ENCODE results near the gene TUBA4A.

The TUBA4A gene

DNA sequence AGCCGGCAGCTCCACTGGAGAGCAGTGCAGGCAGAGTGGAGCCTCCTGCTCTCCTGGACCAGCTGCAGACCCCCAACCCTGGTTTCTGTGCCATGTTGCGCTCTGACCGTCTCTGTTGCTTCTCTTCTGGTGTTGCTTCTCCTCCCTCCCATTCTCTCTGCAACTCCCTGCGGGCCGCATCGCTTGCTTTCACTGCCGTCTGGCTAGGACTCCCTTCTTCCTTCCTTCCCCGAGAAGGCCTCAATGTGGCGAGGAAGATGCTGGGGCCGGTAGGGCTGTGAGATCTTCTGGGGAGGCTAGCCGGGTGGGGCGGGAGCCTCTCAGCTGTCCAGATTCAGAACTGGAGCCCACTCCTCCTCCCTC is 31.6 kb upstream of the TUBA4A start:
- Histone ChIP-seq H3K4me3 (ENCODE audit: low read depth in 1 of 2, low read length in 2 of 2) (no peak overlapping the region), H3K36me3 (ENCODE audit: control insufficient read depth in 1 of 2, insufficient read depth in 2 of 2, low read length in 2 of 2) (peaks cover 44 to 49% of the 10 kb centered on the region in 2 donors), H3K4me1 (ENCODE audit: control insufficient read depth in 1 of 2, insufficient read depth in 2 of 2, low read length in 2 of 2) (peaks cover 4 to 35% of the 10 kb centered on the region in 2 donors), H3K27ac (ENCODE audit: low read length) (no peak overlapping the region), H3K27me3 (ENCODE audit: low read depth, low read length) (no peaks in the 10 kb centered on the region), H3K9me3 (ENCODE audit: control insufficient read depth in 1 of 2, low read length in 2 of 2) (no peaks in the 10 kb centered on the region)

DNA sequence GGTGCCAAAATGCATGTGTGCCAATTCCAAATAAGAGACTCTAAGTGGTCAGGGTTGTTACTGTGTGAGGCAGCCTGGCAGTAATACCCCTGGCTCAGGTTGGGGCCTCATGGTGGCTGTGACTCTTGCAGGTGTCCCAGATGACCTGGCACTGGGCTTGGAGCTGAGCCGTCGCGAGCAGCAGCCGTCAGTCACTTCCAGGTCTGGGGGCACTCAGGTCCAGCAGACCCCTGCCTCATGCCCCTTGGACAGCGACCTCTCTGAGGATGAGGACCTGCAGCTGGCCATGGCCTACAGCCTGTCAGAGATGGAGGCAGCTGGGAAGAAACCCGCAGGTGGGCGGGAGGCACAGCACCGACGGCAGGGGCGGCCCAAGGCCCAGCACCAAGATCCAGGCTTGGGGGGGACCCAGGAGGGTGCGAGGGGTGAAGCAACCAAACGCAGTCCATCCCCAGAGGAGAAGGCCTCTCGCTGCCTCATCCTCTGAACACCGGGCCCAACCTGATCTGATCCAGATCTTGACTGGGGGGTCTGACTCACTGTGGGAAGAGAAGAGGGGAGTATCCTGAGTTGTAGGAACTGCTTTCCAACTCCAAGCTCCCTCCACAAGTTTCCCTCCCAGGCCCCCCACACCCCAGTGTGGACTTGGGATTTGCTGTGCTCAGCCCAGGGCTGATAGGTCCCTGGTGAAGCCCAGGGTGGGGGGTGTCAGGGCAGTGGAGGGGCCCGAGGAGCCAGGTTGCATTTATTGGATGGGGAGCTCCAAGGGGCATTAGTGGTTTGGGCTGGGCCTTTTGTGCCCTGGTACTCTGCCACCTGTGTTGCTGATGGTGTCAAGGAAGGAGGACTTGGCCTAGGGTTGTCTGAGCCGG is 31.0 kb upstream of the TUBA4A start:
- no peaks in the 10 kb centered on the region for H3K27me3 ChIP-seq (ENCODE audit: low read depth, low read length)
- H3K4me1 ChIP-seq (ENCODE audit: control insufficient read depth in 1 of 2, insufficient read depth in 2 of 2, low read length in 2 of 2), result peaks cover 10 to 38% of the 10 kb centered on the region in 2 donors
- peaks cover 44 to 49% of the 10 kb centered on the region in 2 donors for H3K36me3 ChIP-seq (ENCODE audit: control insufficient read depth in 1 of 2, insufficient read depth in 2 of 2, low read length in 2 of 2)
- H3K4me3 ChIP-seq (ENCODE audit: low read depth in 1 of 2, low read length in 2 of 2), result no peak overlapping the region
- no peaks in the 10 kb centered on the region for H3K9me3 ChIP-seq (ENCODE audit: control insufficient read depth in 1 of 2, low read length in 2 of 2)
- H3K27ac ChIP-seq (ENCODE audit: low read length), result no peak overlapping the region

DNA sequence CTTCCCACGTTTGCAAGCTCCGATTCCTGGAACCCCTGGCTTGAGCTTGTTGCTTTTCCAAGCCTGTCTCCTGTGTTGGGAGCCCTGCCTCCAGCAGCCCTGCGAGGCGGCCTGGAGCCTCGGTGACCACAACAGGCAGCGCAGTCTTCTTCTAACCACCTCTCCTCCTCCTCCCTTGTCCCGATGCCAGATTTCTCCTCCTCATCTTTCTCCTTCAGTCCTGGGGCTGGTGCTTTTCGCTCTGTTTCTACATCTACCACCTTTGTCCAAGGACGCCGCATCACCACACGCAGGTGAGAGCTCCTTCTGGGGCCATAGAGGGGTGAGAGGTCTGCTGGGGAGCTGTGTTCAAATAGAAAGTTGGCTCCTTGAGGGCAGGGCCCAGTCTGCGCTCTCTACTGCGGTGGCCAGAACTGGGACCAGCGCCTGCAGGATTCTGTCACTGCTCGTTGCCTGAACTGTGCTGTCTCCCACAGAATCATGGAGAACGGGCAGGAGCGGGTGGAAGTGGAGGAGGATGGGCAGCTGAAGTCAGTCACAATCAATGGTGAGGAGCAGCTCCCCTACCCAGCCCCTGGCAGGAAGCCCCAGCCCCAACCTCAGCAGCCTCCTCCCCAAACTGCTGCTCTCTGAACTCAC is 29.3 kb upstream of the TUBA4A start:
- Histone ChIP-seq H3K27me3 (ENCODE audit: low read depth, low read length) (no peaks in the 10 kb centered on the region), H3K4me1 (ENCODE audit: control insufficient read depth in 1 of 2, insufficient read depth in 2 of 2, low read length in 2 of 2) (peaks cover 17 to 40% of the 10 kb centered on the region in 2 donors), H3K9me3 (ENCODE audit: control insufficient read depth in 1 of 2, low read length in 2 of 2) (no peaks in the 10 kb centered on the region), H3K36me3 (ENCODE audit: control insufficient read depth in 1 of 2, insufficient read depth in 2 of 2, low read length in 2 of 2) (peaks cover 44 to 49% of the 10 kb centered on the region in 2 donors), H3K27ac (ENCODE audit: low read length) (peak overlapping the region; percentile 1), H3K4me3 (ENCODE audit: low read depth in 1 of 2, low read length in 2 of 2) (no peak overlapping the region)

DNA sequence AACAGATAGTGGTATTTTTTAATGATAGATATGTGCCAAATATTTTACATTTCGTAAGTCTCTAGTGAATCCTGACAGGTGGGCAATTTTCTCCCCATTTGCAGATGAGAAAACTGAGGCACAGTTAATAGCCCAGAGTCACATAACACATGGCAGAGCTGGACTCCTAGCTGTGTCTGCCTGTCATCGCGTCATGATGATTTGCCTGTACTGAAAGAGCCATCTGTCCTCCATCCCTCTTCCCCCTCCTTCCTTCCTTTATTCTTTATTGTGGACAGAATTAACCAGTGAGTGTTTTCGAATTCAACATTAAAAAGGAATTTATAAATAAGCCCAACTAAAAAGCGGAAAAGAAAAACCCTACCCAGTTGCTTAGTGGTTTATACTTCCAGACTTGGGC is 28.7 kb upstream of the TUBA4A start:
- Histone ChIP-seq H3K4me1 (ENCODE audit: control insufficient read depth in 1 of 2, insufficient read depth in 2 of 2, low read length in 2 of 2) (peaks cover 20 to 47% of the 10 kb centered on the region in 2 donors), H3K4me3 (ENCODE audit: low read depth in 1 of 2, low read length in 2 of 2) (no peak overlapping the region), H3K27ac (ENCODE audit: low read length) (peak overlapping the region; percentile 1), H3K9me3 (ENCODE audit: control insufficient read depth in 1 of 2, low read length in 2 of 2) (no peaks in the 10 kb centered on the region), H3K36me3 (ENCODE audit: control insufficient read depth in 1 of 2, insufficient read depth in 2 of 2, low read length in 2 of 2) (peaks cover 44 to 49% of the 10 kb centered on the region in 2 donors), H3K27me3 (ENCODE audit: low read depth, low read length) (no peaks in the 10 kb centered on the region)

DNA sequence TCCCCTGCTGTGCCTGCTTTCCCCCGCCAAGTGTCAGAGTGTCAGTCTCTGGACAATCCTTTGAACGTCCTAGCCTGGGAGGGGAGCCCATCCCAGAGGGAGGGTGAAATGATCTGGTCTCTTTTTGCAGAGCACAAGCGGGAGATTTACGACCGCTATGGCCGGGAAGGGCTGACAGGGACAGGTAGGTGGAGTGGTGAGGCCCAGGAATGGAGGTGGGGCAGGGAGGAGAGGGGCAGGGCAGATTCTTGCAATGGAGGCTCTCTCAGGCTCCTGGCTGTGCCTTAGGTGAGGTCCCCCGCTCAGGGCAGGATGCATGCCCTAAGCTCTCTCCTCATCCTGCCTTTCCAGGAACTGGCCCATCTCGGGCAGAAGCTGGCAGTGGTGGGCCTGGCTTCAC is 27.9 kb upstream of the TUBA4A start:
- no peaks in the 10 kb centered on the region for H3K27me3 ChIP-seq (ENCODE audit: low read depth, low read length)
- H3K4me3 ChIP-seq (ENCODE audit: low read depth in 1 of 2, low read length in 2 of 2), result no peak overlapping the region
- H3K9me3 ChIP-seq (ENCODE audit: control insufficient read depth in 1 of 2, low read length in 2 of 2), result no peaks in the 10 kb centered on the region
- peaks cover 44 to 49% of the 10 kb centered on the region in 2 donors for H3K36me3 ChIP-seq (ENCODE audit: control insufficient read depth in 1 of 2, insufficient read depth in 2 of 2, low read length in 2 of 2)
- H3K27ac ChIP-seq (ENCODE audit: low read length), result no peak overlapping the region
- H3K4me1 ChIP-seq (ENCODE audit: control insufficient read depth in 1 of 2, insufficient read depth in 2 of 2, low read length in 2 of 2), result peaks cover 20 to 47% of the 10 kb centered on the region in 2 donors

DNA sequence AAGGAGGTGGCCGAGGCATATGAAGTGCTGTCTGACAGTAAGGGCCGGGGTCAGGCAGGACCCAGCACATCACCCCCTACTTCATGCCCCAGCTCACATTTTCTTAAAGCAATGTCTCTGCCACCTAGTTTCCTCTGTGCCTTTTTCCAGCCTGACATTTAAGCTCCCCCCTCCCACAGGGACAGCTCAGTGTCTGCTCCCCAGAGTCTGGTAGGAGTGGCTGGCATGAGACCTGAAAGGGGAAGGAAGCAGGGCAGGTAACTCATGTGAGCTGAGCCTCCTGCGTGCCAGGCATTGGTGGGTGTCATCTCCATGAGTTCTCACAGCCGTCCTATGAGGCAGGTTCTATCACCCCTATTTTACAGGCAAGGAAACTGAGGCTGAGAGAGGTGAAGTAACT is 26.9 kb upstream of the TUBA4A start:
- Histone ChIP-seq H3K27ac (ENCODE audit: low read length) (no peak overlapping the region), H3K4me1 (ENCODE audit: control insufficient read depth in 1 of 2, insufficient read depth in 2 of 2, low read length in 2 of 2) (peaks cover 20 to 47% of the 10 kb centered on the region in 2 donors), H3K4me3 (ENCODE audit: low read depth in 1 of 2, low read length in 2 of 2) (peak overlapping the region in 1 of 2 donors; percentile 79), H3K9me3 (ENCODE audit: control insufficient read depth in 1 of 2, low read length in 2 of 2) (no peaks in the 10 kb centered on the region), H3K27me3 (ENCODE audit: low read depth, low read length) (no peaks in the 10 kb centered on the region), H3K36me3 (ENCODE audit: control insufficient read depth in 1 of 2, insufficient read depth in 2 of 2, low read length in 2 of 2) (peaks cover 44 to 48% of the 10 kb centered on the region in 2 donors)

DNA sequence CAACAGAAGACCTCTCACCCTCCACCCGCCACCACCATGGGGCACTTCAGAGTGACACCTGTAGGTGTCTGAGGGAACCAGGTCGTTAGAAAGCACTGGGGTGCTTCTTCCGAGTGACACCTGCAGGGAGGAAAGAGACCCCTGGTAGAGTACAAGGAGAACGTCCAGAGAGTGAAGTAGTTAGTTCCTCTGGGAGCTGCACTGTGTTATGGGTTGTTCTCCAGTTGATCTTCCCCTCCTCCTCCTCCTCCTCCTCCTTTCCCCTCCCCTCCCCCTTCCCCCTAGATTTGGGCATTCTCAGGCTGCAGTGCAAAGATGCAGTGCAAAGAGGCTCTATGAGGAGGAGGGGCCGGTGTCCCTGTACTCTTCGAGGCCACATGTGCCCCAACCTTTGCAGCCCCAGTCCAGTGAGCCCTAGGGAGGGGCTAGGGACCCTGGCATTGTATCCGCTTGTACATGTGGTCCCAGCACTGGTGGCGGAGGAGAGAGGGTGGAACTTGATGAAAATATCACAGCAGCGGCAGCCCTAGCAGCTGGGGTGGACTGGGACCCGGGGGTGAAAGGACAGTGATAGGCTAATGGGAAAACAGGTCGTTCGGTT is 26.3 kb upstream of the TUBA4A start:
- no peaks in the 10 kb centered on the region for H3K9me3 ChIP-seq (ENCODE audit: control insufficient read depth in 1 of 2, low read length in 2 of 2)
- H3K27ac ChIP-seq (ENCODE audit: low read length), result peak overlapping the region; percentile 83
- H3K4me3 ChIP-seq (ENCODE audit: low read depth in 1 of 2, low read length in 2 of 2), result peak overlapping the region; percentile 79 to 87
- H3K27me3 ChIP-seq (ENCODE audit: low read depth, low read length), result no peaks in the 10 kb centered on the region
- H3K36me3 ChIP-seq (ENCODE audit: control insufficient read depth in 1 of 2, insufficient read depth in 2 of 2, low read length in 2 of 2), result peaks cover 40 to 42% of the 10 kb centered on the region in 2 donors
- H3K4me1 ChIP-seq (ENCODE audit: control insufficient read depth in 1 of 2, insufficient read depth in 2 of 2, low read length in 2 of 2), result peaks cover 20 to 41% of the 10 kb centered on the region in 2 donors

DNA sequence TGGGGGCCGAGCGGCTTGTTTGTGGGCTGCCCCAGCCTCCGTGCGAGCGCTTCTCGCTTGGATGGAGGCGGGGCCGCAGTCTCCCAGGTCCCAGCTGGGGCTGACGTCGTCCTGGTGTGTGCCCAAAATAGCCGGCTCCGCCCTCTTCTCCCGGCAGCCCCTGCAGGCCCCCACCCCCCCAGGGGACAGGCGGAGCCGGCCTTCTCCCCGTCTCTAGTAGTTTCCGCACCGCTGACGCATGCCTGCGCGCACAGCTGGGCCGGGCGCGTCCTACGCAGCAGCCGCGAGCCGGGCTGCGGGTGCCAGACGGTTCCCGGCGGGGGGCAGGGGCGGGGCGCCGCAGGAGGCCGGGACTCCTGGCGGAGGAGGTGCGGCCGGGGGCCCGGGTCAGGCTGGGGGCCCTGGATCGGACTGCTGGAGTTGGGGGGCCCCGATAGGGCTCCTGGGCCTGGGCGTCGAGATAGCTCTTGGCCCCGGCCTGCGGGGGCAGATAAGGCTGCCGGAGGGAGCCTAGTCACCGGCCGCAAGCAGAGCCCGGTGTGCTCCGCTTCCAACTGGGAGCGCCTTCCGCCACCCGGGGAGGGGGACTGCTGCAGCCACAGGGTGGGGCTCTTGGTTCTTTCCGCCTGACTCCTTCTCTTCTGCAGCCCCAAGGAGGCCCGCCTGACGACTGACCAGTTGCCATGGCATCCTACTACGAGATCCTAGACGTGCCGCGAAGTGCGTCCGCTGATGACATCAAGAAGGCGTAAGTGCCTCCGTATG is 25.6 kb upstream of the TUBA4A start, which contains the start of gene DNAJB2:
Gene DNAJB2 (plus strand): TSS at position 216 of the 765 bp plus-strand sequence. CDS start 468 bp downstream, at position 684.
- peaks cover 34 to 36% of the 10 kb centered on the region in 2 donors for H3K36me3 ChIP-seq (ENCODE audit: control insufficient read depth in 1 of 2, insufficient read depth in 2 of 2, low read length in 2 of 2)
- H3K27ac ChIP-seq (ENCODE audit: low read length), result peak within 1 kb of the TSS; percentile 85
- H3K9me3 ChIP-seq (ENCODE audit: control insufficient read depth in 1 of 2, low read length in 2 of 2), result no peaks in the 10 kb centered on the region
- peaks cover 20 to 41% of the 10 kb centered on the region in 2 donors for H3K4me1 ChIP-seq (ENCODE audit: control insufficient read depth in 1 of 2, insufficient read depth in 2 of 2, low read length in 2 of 2)
- H3K27me3 ChIP-seq (ENCODE audit: low read depth, low read length), result no peaks in the 10 kb centered on the region
- H3K4me3 ChIP-seq (ENCODE audit: low read depth in 1 of 2, low read length in 2 of 2), result peak within 1 kb of the TSS; percentile 79 to 87

DNA sequence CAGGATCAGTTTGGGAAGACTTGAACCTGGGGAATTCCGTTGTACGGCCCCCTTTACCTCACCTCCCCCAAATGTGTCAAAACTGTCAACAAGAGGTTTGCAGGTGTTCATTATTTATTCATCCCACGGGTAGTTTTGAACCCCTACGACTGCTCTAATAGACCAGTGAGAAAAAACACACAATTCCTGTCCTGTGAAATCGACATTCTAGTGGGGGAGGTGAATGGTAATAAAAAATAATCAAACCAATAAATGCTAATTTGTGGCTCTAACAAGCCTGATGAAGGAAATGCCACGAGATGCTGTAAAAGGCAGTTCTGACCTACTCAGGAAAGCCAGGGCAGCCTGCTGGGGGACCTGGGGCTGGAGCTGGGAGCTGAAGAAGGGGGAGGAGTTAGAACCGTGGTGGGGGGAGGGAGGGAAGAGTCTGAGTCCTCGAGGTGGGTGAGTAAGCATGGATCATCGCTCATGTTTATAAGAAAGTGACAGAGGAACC is 25.0 kb upstream of the TUBA4A start:
- peaks cover 27 to 34% of the 10 kb centered on the region in 2 donors for H3K36me3 ChIP-seq (ENCODE audit: control insufficient read depth in 1 of 2, insufficient read depth in 2 of 2, low read length in 2 of 2)
- no peaks in the 10 kb centered on the region for H3K9me3 ChIP-seq (ENCODE audit: control insufficient read depth in 1 of 2, low read length in 2 of 2)
- H3K4me3 ChIP-seq (ENCODE audit: low read depth in 1 of 2, low read length in 2 of 2), result peak overlapping the region; percentile 54 to 79
- peaks cover 20 to 45% of the 10 kb centered on the region in 2 donors for H3K4me1 ChIP-seq (ENCODE audit: control insufficient read depth in 1 of 2, insufficient read depth in 2 of 2, low read length in 2 of 2)
- H3K27ac ChIP-seq (ENCODE audit: low read length), result peak overlapping the region; percentile 85
- no peaks in the 10 kb centered on the region for H3K27me3 ChIP-seq (ENCODE audit: low read depth, low read length)

DNA sequence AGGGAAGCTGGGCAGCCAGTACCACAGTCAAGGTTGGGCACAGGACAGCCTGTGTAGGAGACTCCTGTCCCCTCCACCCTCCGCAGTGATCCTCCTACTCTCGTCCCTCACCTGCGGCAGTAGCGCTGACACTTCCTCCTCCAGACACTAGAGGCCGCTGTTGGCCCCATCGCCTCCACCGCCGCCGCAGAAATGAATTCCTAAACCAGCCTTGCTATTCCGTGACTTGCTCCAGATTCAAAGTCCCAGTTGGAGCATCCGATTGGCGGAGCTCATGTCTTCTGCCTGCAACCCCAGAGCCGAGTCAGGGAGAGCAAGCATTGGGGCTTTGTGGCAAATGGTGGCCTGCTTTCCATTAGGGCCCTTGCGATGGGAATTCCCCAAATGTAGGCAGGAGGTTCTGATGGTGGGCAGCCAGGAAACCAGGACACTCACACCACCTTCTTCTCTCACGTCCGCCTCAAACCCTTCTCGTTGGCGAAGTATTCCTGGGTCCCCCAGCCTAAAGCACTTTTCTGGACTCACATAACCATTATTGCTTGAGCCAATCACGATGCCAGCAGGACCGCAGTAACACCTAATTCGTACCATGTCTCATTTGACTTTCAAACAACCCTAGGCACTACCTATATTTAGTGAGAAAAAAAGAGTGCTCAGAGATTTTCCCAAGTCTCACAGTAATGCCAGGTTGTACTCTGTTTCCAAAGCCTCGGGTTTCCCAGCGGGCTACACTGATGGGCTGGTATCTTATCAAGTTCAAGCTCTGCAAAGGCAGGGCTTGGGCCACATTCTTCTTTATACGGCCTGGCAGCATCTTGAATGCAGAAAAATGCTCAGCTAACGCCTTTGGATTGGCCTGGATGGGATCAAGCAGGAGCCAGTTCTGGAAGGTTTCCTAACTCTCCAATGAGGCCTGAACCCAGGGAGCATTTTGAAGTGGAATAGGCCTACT is 24.3 kb upstream of the TUBA4A start:
- no peaks in the 10 kb centered on the region for H3K27me3 ChIP-seq (ENCODE audit: low read depth, low read length)
- no peaks in the 10 kb centered on the region for H3K9me3 ChIP-seq (ENCODE audit: control insufficient read depth in 1 of 2, low read length in 2 of 2)
- peaks cover 24 to 27% of the 10 kb centered on the region in 2 donors for H3K36me3 ChIP-seq (ENCODE audit: control insufficient read depth in 1 of 2, insufficient read depth in 2 of 2, low read length in 2 of 2)
- peak overlapping the region; percentile 54 to 79 for H3K4me3 ChIP-seq (ENCODE audit: low read depth in 1 of 2, low read length in 2 of 2)
- H3K27ac ChIP-seq (ENCODE audit: low read length), result peak overlapping the region; percentile 85
- peaks cover 20 to 45% of the 10 kb centered on the region in 2 donors for H3K4me1 ChIP-seq (ENCODE audit: control insufficient read depth in 1 of 2, insufficient read depth in 2 of 2, low read length in 2 of 2)
